ENCODE measurements around the gene VAMP4.

- TF ChIP-seq, protein P1, sequence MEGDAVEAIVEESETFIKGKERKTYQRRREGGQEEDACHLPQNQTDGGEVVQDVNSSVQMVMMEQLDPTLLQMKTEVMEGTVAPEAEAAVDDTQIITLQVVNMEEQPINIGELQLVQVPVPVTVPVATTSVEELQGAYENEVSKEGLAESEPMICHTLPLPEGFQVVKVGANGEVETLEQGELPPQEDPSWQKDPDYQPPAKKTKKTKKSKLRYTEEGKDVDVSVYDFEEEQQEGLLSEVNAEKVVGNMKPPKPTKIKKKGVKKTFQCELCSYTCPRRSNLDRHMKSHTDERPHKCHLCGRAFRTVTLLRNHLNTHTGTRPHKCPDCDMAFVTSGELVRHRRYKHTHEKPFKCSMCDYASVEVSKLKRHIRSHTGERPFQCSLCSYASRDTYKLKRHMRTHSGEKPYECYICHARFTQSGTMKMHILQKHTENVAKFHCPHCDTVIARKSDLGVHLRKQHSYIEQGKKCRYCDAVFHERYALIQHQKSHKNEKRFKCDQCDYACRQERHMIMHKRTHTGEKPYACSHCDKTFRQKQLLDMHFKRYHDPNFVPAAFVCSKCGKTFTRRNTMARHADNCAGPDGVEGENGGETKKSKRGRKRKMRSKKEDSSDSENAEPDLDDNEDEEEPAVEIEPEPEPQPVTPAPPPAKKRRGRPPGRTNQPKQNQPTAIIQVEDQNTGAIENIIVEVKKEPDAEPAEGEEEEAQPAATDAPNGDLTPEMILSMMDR (IDR thresholded peaks at IDR 0.05) = no peak
- no peak for TF ChIP-seq EZH2 (IDR thresholded peaks at IDR 0.05)
Measured at GRCh38 chr1:171712341-171712740, 29.5 kb downstream of the VAMP4 start.

Measured in neural progenitor cell (in vitro differentiated cells).